ENCODE results near the gene CLTC. TPM values are rescaled to one million over a fixed set of nuclear protein-coding genes. Genes with fewer than 3 reads are reported as not detected.

Gene CLTC
- total and polyA plus RNA-seq, 2 experiments from 2014 or later = 107 to 344 TPM

DNA sequence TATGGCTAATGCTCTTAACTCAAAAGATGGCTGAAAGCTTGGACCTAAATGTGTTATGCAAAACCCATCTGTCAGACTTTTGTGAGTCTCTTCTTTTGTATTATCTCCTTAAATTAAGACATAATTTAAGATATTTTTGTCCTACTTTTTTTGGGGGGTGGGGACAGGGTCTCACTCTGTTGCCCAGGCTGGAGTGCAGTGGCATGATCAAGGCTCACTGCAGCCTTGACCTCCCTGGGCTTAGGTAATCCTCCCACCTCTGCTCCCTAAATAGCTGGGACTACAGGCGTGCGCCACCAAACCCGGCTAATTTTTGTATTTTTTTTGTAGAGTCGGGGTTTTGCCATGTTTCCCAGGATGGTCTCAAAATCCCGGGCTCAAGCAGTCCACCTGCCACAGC lies 7.1 kb downstream of the CLTC start:
- Histone ChIP-seq H3K36me3 (ENCODE audit: insufficient read depth) (no peaks in the 10 kb centered on the region), H3K4me3 (no peak overlapping the region), H3K27me3 (ENCODE audit: insufficient read depth) (no peaks in the 10 kb centered on the region), H3K79me2 (replicated peaks; ENCODE audit: insufficient read depth) (peaks cover 100% of the 10 kb centered on the region), H3K9me2 (ENCODE audit: insufficient read depth) (no peaks in the 10 kb centered on the region), H3K4me2 (no peak overlapping the region), H3F3A (replicated peaks; ENCODE audit: low read depth) (no peaks in the 10 kb centered on the region), H4K20me1 (replicated peaks; ENCODE audit: insufficient read depth) (peaks cover 83% of the 10 kb centered on the region), H3K27ac (ENCODE audit: low read depth) (no peak overlapping the region), H3K4me1 (ENCODE audit: insufficient read depth) (peaks cover 13% of the 10 kb centered on the region), H2AFZ (no peak overlapping the region)
- no peaks in the 10 kb centered on the region for H3K9me3 Mint-ChIP-seq
- H3K36me3 Mint-ChIP-seq (ENCODE audit: low read depth) = peaks cover 24% of the 10 kb centered on the region; the same call in 2 of the 3 replicates
- H3K27ac Mint-ChIP-seq = no peak overlapping the region
- DNase-seq (ENCODE audit: low spot score) (no peak), ATAC-seq (no peak)
- TF ChIP-seq CTCF (conservative IDR thresholded peaks at IDR 0.05; ENCODE audit: low read depth in 2 of 2) (no peak), CREB1 (CRISPR knock-in tag; IDR thresholded peaks at IDR 0.05; ENCODE audit: low read depth) (no peak), EZH2 (IDR thresholded peaks at IDR 0.05; ENCODE audit: low read depth, unreplicated experiment) (no peak), JUNB (IDR thresholded peaks at IDR 0.05; ENCODE audit: unreplicated experiment) (no peak), EZH2phosphoT487 (IDR thresholded peaks at IDR 0.05; ENCODE audit: unreplicated experiment) (no peak), ZNF331 (CRISPR knock-in tag; IDR thresholded peaks at IDR 0.05; ENCODE audit: low read depth) (no peak), ZNF462 (CRISPR knock-in tag; IDR thresholded peaks at IDR 0.05) (no peak), POLR2AphosphoS5 (IDR thresholded peaks at IDR 0.05; ENCODE audit: low read depth) (no peak), STAT1 (IDR thresholded peaks at IDR 0.05; ENCODE audit: unreplicated experiment) (no peak), ETS1 (IDR thresholded peaks at IDR 0.05) (no peak), NANOG (IDR thresholded peaks at IDR 0.05; ENCODE audit: borderline replicate concordance) (no peak), ZNF114 (CRISPR knock-in tag; IDR thresholded peaks at IDR 0.05) (no peak), REST (IDR thresholded peaks at IDR 0.05; ENCODE audit: unreplicated experiment) (no peak)
- peaks cover 20% of the 10 kb centered on the region for H3K4me1 Mint-ChIP-seq
- H3K4me3 Mint-ChIP-seq = no peak overlapping the region
- peaks cover 2% of the 10 kb centered on the region for H3K27me3 Mint-ChIP-seq (ENCODE audit: insufficient read depth, low read depth, poor library complexity)
